HuH-7 (cell line): Measurements from ENCODE around the gene CDH4.

Experiments used
- DNase-seq: peaks from one replicate; pipeline ENCODE4 v3.0.0; 2011; ENCODE audit warnings: low spot score

CDH4 gene

GRCh38 chr20:61897401-61898295, 645.6 kb downstream of the CDH4 start:
- no peak for DNase-seq

DNA sequence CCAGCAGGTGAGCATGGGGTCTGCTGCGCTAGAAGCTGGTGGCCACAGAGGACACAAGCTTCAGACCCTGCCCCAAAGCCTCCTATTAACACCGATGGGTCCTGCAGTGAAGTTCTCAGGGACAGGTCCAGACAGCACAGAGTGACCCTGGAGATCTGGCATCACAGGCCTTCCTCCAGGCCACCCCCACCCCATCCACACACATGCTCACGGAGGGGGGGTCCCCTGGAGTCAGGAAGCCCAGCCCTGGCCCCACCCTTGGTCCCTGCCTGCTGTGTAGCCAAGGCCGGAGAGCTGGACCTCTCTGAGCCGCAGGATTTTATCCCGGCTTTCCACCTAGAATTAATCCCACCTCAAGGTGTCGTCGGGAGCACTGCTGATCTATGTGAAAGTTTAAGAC, 646.3 kb downstream of the CDH4 start:
- DNase-seq, result no peak

DNA sequence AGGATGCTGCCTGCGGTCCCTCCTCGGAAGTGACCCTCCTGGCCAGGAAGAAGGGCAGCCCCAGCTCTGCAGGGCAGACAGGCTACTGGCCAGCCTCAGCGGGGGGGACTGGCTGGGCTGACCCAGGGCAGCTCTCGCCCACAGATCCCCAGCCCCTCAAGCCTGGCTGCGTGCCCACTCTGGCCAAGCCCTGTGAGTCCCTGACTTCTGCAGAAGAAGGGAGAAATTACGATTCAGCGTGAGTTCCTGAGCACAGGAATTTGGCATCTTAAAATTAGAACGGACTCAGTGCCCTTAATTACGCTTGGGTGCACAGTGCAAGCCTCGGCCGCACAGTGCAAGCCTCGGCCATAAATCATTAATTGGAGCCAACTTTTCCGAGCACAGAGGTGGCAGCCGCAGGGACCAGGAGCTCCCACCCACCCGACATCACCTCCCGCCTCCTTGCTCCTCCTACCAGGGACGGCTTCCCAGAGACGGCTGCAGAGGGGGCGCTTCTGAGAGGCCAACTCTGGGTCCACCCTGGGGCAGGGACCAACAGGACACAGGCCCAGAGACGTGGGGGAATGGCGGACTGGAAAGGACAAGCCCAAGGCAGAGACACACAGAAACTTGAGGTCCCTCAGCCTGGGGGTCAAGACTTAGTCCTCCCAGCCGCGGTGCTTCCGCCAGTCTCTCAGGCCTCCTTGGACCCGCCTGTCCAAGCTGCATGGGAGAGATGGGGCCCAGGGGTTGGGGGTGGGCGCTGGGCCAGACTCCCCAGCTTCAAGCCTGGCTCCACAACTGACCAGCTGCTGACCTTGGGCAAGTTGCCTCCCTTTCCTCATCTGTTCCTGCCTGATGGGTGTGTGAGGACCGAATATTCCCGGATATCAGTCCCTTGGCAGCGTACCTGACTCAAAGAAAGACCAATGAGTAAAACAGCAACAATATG, 648.2 kb downstream of the CDH4 start:
- DNase-seq, result no peak

- no peak for DNase-seq
Observed at GRCh38 chr20:61900945-61901293, 648.9 kb downstream of the CDH4 start.

DNA sequence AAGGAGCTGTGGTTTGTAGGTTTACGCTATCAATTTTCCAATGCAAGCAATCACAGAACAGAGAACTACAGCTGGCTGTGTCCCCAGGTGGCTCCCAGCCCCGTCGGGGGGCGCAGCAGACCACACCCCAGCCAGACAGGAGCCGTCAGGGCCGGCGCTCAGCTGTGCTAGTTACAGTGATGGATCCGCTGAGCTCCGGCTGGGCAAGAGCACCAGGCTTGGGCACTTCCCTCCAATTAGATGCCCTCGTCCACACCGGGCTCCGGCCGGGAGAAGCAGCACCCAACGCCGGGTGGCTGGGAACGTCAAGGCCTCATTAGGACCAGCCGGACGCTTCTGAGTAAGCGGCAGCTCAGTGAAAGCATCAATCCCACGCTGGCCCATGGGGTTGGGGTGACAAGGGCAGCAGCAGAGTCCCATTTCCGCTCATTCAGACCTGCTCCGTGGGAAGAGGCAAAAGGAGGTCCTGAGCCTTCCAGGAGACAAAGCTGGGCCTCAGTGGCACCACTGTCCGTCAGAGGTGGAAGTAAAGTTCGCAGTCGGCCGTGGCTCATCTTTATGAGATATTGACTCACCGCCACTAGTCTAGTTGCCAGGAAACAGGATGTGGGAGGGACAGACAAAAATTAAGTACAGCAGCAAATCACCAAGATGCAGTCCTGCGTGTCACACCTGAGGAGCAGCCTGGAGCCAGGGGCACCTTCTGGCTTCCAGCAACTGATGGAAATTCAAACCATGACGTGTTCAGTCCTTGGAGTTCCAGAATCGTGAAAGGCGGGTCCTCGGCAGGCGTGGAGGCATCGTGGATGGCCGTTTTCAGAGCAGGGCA, 649.5 kb downstream of the CDH4 start:
- DNase-seq, result no peak

- no peak for DNase-seq
Observed at GRCh38 chr20:61902221-61902869, 650.3 kb downstream of the CDH4 start.

DNA sequence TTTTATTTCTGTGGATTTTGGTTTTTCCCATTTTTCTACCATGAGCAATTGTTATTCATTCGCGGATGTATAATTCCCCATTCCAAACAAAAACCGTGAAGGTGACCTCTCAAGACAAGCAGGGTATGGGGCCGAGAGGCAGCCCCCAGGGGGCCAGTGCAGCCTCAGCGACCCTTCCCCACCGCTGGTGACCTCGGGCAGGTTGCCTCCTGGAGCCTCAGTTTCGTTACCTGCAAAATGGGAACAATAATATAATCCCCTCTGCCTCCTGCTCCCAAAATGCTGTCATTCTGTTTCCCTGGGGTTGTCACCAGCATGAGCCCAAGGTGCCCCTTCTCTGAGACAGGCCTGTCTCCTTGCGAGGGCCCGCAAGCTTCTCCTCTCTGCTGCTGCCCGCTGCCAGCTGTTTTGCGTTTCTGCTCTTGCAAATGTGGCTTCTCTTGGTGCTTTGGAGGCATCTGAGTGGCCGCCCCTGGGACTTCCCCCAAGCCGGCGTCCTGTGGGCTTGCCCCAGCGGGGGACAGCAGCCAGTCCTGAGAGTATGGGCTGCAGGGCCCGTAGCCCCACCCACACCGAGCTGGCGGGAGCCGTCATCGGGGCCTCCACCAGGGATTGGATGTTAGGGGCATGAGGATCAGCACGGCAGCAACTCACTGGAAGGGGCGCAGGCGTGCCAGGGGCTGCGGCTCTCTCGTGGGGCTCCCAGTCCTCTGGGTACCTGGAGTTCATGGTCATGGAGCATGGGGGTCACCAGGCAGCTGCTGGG, 651.7 kb downstream of the CDH4 start:
- DNase-seq, result no peak

DNA sequence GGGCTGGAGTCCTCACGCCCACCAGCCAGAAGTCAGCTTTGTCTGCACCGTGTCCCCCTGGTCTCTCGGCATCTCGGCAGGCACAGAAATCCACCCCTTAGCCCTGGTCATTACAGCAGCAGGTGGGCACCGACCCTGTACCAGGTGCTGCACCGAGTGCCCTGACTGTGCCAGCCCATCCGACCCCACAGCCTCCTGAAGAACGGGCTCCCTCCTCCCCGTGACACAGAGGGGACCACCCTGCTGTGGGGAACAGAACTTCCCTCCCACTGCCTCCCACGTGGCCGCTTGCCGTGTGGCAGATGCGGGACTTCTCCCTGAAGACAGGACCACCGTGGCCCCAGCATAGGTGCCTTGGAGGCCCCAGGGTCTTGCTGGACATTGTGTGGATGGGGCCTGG, 652.4 kb downstream of the CDH4 start:
- no peak for DNase-seq

DNA sequence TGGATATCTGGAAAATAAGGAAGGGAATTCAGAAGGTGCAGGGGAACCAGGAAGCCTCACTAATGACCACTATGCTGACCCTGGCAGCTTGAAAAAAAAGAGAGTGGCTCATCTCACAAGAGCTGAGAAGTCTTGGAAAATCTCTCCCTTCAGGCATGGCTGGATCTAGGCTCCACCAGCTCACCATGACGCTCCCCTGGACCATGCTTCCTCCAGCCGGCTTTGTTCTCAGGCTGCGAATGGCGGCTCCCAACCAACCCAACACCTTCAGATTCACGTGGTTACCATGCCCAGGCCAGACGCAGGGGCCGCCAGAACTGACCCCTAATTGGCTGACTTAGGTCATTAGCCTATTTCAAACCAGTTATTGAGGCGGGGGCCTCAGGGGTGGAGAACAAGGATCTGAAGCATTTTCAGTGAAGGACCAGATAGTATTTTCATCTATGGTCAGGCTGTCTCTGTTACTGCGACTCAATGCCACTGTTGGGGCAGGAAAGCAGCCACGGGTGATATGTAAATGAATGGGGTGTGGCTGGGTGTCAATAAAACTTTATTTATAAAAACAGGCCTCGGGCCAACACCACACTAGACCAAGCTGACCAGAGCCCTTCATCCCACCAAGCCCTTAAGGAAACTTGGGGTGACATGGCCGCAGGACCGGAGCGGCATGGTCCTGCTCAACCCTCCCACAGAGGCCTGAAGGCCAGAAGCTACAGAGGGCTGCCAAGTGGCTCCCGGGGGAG, 653.9 kb downstream of the CDH4 start:
- DNase-seq, result no peak

- no peak for DNase-seq
Observed at GRCh38 chr20:61907081-61907891, 655.2 kb downstream of the CDH4 start.

DNA sequence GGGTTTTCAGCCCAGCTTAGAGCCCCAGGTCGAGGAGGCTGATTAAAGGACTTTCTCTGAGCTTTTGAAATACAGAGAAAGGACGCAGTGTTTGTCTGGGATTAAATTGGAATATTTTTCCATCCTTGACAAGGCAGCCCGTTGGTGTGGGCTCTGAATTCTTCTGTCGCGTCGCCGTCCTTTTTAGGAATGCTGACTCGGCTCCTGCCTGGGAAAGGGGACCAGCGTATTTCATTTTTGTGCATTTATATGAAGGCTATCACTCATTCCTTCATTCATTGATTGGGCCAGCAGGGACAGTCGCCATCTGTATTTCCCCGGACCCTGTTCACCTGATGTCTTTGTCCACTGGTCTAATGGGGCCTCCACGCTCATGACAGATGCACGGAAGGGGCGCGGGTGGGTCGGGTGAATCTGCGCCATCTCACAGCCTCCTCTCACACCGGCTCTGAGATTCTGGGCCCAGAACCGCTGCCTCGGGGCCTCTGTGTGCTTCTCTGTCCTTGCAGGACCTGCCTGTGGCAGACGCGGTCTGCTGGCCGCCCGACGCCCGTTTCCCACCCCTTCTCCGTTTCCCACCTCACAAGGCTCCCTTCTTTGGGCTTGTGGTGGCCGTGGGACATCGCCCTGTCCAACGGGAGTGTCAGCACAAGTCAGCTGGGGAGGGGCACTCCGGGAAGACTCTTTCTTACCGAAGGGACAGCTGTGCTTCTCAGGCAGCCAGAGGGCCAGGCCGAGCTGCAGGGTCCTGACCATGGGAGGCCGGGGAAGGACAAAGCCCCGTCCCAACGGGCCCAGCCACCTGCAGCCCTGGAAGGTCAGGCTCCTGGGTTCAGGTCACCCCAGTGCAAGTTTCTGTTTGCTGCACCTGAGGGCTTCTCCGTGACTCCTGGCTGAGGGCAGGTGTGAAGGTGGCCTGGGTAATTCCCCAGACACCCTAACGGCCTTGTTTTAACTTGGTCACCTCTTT, 656.3 kb downstream of the CDH4 start:
- DNase-seq, result no peak

- no peak for DNase-seq
Observed at GRCh38 chr20:61909028-61909427, 657.0 kb downstream of the CDH4 start.

GRCh38 chr20:61909821-61910220, 657.8 kb downstream of the CDH4 start:
- DNase-seq, result no peak

DNA sequence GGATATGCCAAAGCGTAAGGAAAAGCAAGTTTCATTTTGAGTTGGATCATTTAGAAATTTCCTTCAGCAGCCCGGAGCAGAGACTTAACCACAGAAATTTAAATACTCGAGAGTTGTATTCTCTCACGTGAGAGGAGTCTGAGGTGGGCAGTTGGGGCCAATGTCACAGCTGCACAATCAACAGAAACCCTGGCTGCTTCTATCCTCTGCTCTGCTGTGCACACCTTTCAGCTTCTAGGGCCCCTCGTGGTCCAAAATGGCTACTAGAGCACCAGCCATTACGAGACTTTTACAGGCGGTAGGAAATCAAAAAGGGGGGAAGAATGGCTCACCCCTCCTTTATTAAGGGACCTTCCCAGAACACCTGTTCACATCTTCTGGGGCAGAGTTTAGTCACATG, 659.8 kb downstream of the CDH4 start:
- no peak for DNase-seq

DNA sequence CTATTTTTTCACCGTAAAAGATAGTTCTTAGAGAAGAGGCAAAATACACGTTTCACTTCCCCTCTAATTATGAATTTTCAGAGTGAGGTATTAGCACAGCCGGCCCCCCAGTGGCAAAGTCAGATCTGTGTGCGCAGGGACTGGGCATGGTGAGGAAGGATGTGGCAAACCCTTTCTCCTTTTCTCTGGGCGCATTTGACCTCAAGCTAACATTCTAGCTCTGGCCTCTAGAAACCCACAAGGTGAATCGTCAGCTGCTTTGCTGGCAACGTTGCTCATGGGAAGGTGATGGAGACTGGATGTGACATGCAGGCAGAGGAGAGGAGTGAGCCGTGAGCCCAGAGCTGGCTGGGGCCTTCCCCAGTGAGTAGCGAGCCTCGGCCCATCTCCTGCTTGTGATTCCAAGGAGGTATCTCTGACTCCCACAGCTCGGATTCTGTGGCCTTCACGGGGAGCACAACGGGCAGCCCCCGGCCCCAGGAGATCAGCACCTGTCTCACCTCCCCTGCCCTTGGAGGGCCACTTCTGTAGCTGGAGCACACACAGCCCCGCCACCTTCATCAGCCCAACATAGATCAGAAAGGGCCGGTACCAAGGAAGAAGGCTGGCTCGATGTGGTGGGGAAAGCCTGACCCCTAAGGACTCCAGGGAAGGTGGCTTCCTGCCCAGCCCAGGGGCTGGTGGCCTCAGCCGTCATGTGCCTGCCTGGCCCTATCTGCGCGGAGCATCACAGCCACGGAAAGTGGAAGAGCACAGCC, 660.8 kb downstream of the CDH4 start:
- DNase-seq, result no peak

GRCh38 chr20:61913423-61914225, 661.6 kb downstream of the CDH4 start:
- DNase-seq, result no peak
